GM21528 (cell line): ENCODE results near the gene IFT80.

Experiments
- ATAC-seq: cut with Tn5 transposase; IDR thresholded peaks from one replicate; pipeline ENCODE4 v1.9.1; 2021; ENCODE audit warnings: mild to moderate bottlenecking, moderate library complexity; ENCODE audit not compliant: unreplicated experiment, low FRiP score

Gene IFT80

GRCh38 chr3:160401291-160402095 is 2.5 kb upstream of the IFT80 start:
- ATAC-seq: no peak

GRCh38 chr3:160400702-160401150 is 1.7 kb upstream of the IFT80 start:
- no peak for ATAC-seq

GRCh38 chr3:160400030-160400701 is 1.1 kb upstream of the IFT80 start:
- peak; percentile 18 for ATAC-seq

- peak; percentile 15 for ATAC-seq
These were observed 253 bp downstream of the IFT80 start for GRCh38 chr3:160398820-160399124.

- no peak for ATAC-seq
These were observed 3.7 kb downstream of the IFT80 start for GRCh38 chr3:160395297-160395696.

- no peak for ATAC-seq
These were observed 5.0 kb downstream of the IFT80 start for GRCh38 chr3:160394009-160394392.

GRCh38 chr3:160393346-160394008 is 5.5 kb downstream of the IFT80 start:
- no peak for ATAC-seq

- no peak for ATAC-seq
These were observed 6.2 kb downstream of the IFT80 start for GRCh38 chr3:160392798-160393197.

GRCh38 chr3:160390565-160391138 is 8.4 kb downstream of the IFT80 start:
- ATAC-seq: no peak

- no peak for ATAC-seq
These were observed 14.2 kb downstream of the IFT80 start for GRCh38 chr3:160384639-160385318.

- ATAC-seq: no peak
These were observed 17.6 kb downstream of the IFT80 start for GRCh38 chr3:160381470-160381869.

GRCh38 chr3:160379628-160380214 is 19.3 kb downstream of the IFT80 start:
- no peak for ATAC-seq

GRCh38 chr3:160378331-160379109 is 20.5 kb downstream of the IFT80 start:
- ATAC-seq: no peak

- ATAC-seq: no peak
These were observed 22.3 kb downstream of the IFT80 start for GRCh38 chr3:160376681-160377080.

GRCh38 chr3:160374925-160375324 is 24.1 kb downstream of the IFT80 start:
- no peak for ATAC-seq

- ATAC-seq: no peak
These were observed 24.6 kb downstream of the IFT80 start for GRCh38 chr3:160374472-160374871.

GRCh38 chr3:160373655-160374054 is 25.4 kb downstream of the IFT80 start:
- no peak for ATAC-seq

- ATAC-seq: no peak
These were observed 26.2 kb downstream of the IFT80 start for GRCh38 chr3:160372780-160373179.

- ATAC-seq: no peak
These were observed 27.8 kb downstream of the IFT80 start for GRCh38 chr3:160370987-160371857.
